GM12874 (cell line): Measurements from ENCODE around the gene HTR3C.
A peak's percentile ranks its signal among the peaks of the same experiment; 100 is the strongest.

Source experiments
- CTCF ChIP-seq: IDR thresholded peaks from 2 replicates; pipeline ENCODE4 v1.5.1; 2011; ENCODE audit warnings: low read depth, mild to moderate bottlenecking, control low read depth, low read length, moderate library complexity; ENCODE audit not compliant: insufficient read depth

HTR3C gene

GRCh38 chr3:184011937-184012889 is 40.6 kb upstream of the HTR3C start:
- no peak for TF ChIP-seq CTCF

- TF ChIP-seq CTCF, result no peak
These were observed 37.3 kb upstream of the HTR3C start for GRCh38 chr3:184015381-184016019.

GRCh38 chr3:184016169-184016570 is 36.7 kb upstream of the HTR3C start:
- TF ChIP-seq CTCF, result no peak

GRCh38 chr3:184016811-184017671 is 35.8 kb upstream of the HTR3C start:
- peak; percentile 96 for TF ChIP-seq CTCF

GRCh38 chr3:184017672-184018423 is 35.0 kb upstream of the HTR3C start, which contains the start of gene ABCC5:
ABCC5 (minus strand) TSS chr3:184017884; CDS start chr3:184014392, 3,492 bp downstream.
- TF ChIP-seq CTCF, result no peak

- TF ChIP-seq CTCF, result no peak
These were observed 34.3 kb upstream of the HTR3C start for GRCh38 chr3:184018424-184018973.
